Nucleus accumbens (tissue), 56 donors: Measurements from ENCODE around the gene STARD5.

Experiments
- DNase-seq, 56 donors: peaks; one replicate each; lab custom pipeline; 2025; lab: John Stamatoyannopoulos, UW

STARD5 gene

GRCh38 chr15:81278306-81279029 lies 45.5 kb downstream of the STARD5 start:
- DNase-seq, result no peak

- no peak for DNase-seq
These were observed 46.1 kb downstream of the STARD5 start for GRCh38 chr15:81277851-81278250.

GRCh38 chr15:81276967-81277366 lies 47.0 kb downstream of the STARD5 start:
- DNase-seq, result no peak

- no peak for DNase-seq
These were observed 48.1 kb downstream of the STARD5 start for GRCh38 chr15:81275711-81276392.

- peak in 50 of 56 donors; percentile 7 to 82 (median 56) for DNase-seq
These were observed 48.8 kb downstream of the STARD5 start for GRCh38 chr15:81274931-81275707.

GRCh38 chr15:81274255-81274654 lies 49.7 kb downstream of the STARD5 start:
- DNase-seq, result no peak

GRCh38 chr15:81273855-81274254 lies 50.1 kb downstream of the STARD5 start:
- no peak for DNase-seq

- no peak for DNase-seq
These were observed 50.7 kb downstream of the STARD5 start for GRCh38 chr15:81273200-81273599.

GRCh38 chr15:81271761-81272644 lies 51.9 kb downstream of the STARD5 start:
- DNase-seq, result no peak

GRCh38 chr15:81270781-81271491 lies 53.0 kb downstream of the STARD5 start:
- peak in 9 of 56 donors; percentile 13 to 71 (median 25) for DNase-seq

- no peak for DNase-seq
These were observed 53.8 kb downstream of the STARD5 start for GRCh38 chr15:81270188-81270587.

GRCh38 chr15:81268881-81269601 lies 54.9 kb downstream of the STARD5 start:
- no peak for DNase-seq

- no peak for DNase-seq
These were observed 55.6 kb downstream of the STARD5 start for GRCh38 chr15:81268340-81268739.

- DNase-seq, result peak in 53 of 56 donors; percentile 16 to 88 (median 61)
These were observed 57.8 kb downstream of the STARD5 start for GRCh38 chr15:81265944-81266775.

- no peak for DNase-seq
These were observed 58.5 kb downstream of the STARD5 start for GRCh38 chr15:81265256-81265943.

- no peak for DNase-seq
These were observed 59.7 kb downstream of the STARD5 start for GRCh38 chr15:81264072-81264857.

GRCh38 chr15:81263477-81263876 lies 60.5 kb downstream of the STARD5 start:
- DNase-seq, result no peak
